HepG2 (cell line): Measurements from ENCODE around the gene DSTYK. TPM values are rescaled to one million over a fixed set of nuclear protein-coding genes. Genes with fewer than 3 reads are reported as not detected.

Experiments
- ATAC-seq: fragments of 200-7000 bp; cut with Tn5 transposase; 3 replicates; pipeline ENCODE4 v1.9.1; 2020; ENCODE audit warnings: mild to moderate bottlenecking, moderate library complexity
- BruUV-seq: library from RNA; stranded (reverse); fragments of 400-500 nt; replicated peaks from 2 replicates; lab custom pipeline; 2021; lab: Mats Ljungman, UMichigan
- CTCF ChIA-PET: fragments of 300-600 bp; formaldehyde crosslinking; extraction: SDS; loops from one replicate; lab custom pipeline; 2021; ENCODE audit warnings: low total read pairs, inconsistent platforms, low intra/inter-chr PET ratio; lab: Yijun Ruan, JAX
- POLR2A ChIA-PET: fragments of 350-600 bp; sonication (Branson Sonifier 250); formaldehyde crosslinking; loops from one replicate; lab custom pipeline; 2020; ENCODE audit warnings: antibody characterized with exemption, inconsistent platforms; lab: Yijun Ruan, JAX
- DNase-seq: peaks from one replicate; pipeline ENCODE4 v3.0.0-alpha.2; 2015; ENCODE audit warnings: low spot score
- FAIRE-seq: peaks from 3 replicates; lab custom pipeline; 2011; peaks lifted over from hg19 to GRCh38; lab: Jason Lieb, UNC
- H2AFZ ChIP-seq: one replicate; pipeline ENCODE4 v1.6.1; 2011; ENCODE audit warnings: low read length, inconsistent platforms
- H3K27ac ChIP-seq: fragments of 300-600 bp; 3 replicates; pipeline ENCODE4 v1.8.0; 2011; ENCODE audit warnings: mixed run types, mild to moderate bottlenecking, mixed read lengths, low read length, inconsistent platforms; ENCODE audit not compliant: insufficient read depth; ENCODE audit errors: extremely low read length
- H3K27me3 ChIP-seq, 2 experiments: fragments of 200-600 bp in 1 of 2; 2 replicates in 1 of 2; 3 replicates in 1 of 2; pipeline versions ENCODE4 v1.6.0 to v1.8.0; 2011; ENCODE audit warnings: low read length in 2 of 2, mild to moderate bottlenecking in 2 of 2, moderate library complexity in 2 of 2, inconsistent platforms in 1 of 2; ENCODE audit not compliant: insufficient read depth in 2 of 2, control insufficient read depth in 1 of 2
- H3K36me3 ChIP-seq, 2 experiments: fragments of 200-600 bp in 1 of 2; replicated peaks in 1 of 2; 2 replicates in 1 of 2; 3 replicates in 1 of 2; pipeline versions ENCODE4 v1.5.1 to v1.8.0; 2011; ENCODE audit warnings: low read length in 2 of 2, inconsistent platforms in 1 of 2; ENCODE audit not compliant: insufficient read depth in 2 of 2, control insufficient read depth in 1 of 2
- H3K4me1 ChIP-seq: 2 replicates; pipeline ENCODE4 v1.5.1; 2012; ENCODE audit warnings: low read length, inconsistent platforms; ENCODE audit not compliant: insufficient read depth
- H3K4me2 ChIP-seq: 2 replicates; pipeline ENCODE4 v1.6.0; 2011; ENCODE audit warnings: low read depth, low read length, inconsistent platforms
- H3K4me3 ChIP-seq, 3 experiments: fragments of 200-600 bp in 1 of 3; sonication (generic), shearing (Covaris generic) in 1 of 3; replicated peaks in 1 of 3; 2 replicates each; pipeline ENCODE4 v1.5.1; 2011 to 2016; ENCODE audit warnings: low read length in 3 of 3, inconsistent platforms in 2 of 3, low read depth in 2 of 3, mild to moderate bottlenecking in 2 of 3, control low read depth in 1 of 3, mixed read lengths in 1 of 3; ENCODE audit not compliant: insufficient read depth in 1 of 3
- H3K79me2 ChIP-seq: one replicate; pipeline ENCODE4 v1.6.1; 2011; ENCODE audit warnings: low read length, inconsistent platforms; ENCODE audit not compliant: insufficient read depth
- H3K9ac ChIP-seq: 2 replicates; pipeline ENCODE4 v1.6.0; 2011; ENCODE audit warnings: mild to moderate bottlenecking, low read depth, low read length, inconsistent platforms; ENCODE audit not compliant: insufficient read depth
- H3K9me3 ChIP-seq: 2 replicates; pipeline ENCODE4 v1.5.1; 2012; ENCODE audit warnings: mild to moderate bottlenecking, low read length
- H4K20me1 ChIP-seq: 2 replicates; pipeline ENCODE4 v1.6.0; 2011; ENCODE audit warnings: inconsistent platforms, mild to moderate bottlenecking, low read length, moderate library complexity; ENCODE audit not compliant: insufficient read depth
- EZH2 ChIP-seq: conservative IDR thresholded peaks from 2 replicates; pipeline ENCODE4 v1.6.1; 2012; ENCODE audit warnings: mild to moderate bottlenecking, low read depth, low read length, moderate library complexity
- KDM2A ChIP-seq: sonication (generic); formaldehyde crosslinking; IDR thresholded peaks from 2 replicates; pipeline ENCODE4 v1.4.0; 2020; ENCODE audit warnings: low read depth, missing genetic modification reagents, borderline replicate concordance
- KDM6A ChIP-seq: IDR thresholded peaks from 2 replicates; pipeline ENCODE4 v1.6.1; 2016; ENCODE audit warnings: low read depth
- SIX4 ChIP-seq: sonication (generic); formaldehyde crosslinking; IDR thresholded peaks from 2 replicates; pipeline ENCODE4 v1.4.0; 2020; ENCODE audit warnings: missing genetic modification reagents
- SMAD1 ChIP-seq: sonication (generic); formaldehyde crosslinking; IDR thresholded peaks from 2 replicates; pipeline ENCODE4 v1.4.0; 2020; ENCODE audit warnings: missing genetic modification reagents, low read depth, mild to moderate bottlenecking, borderline replicate concordance
- STAT5B ChIP-seq: sonication (generic); formaldehyde crosslinking; IDR thresholded peaks from 2 replicates; pipeline ENCODE4 v1.4.0; 2020; ENCODE audit warnings: missing genetic modification reagents
- ZNF253 ChIP-seq: sonication (generic); formaldehyde crosslinking; IDR thresholded peaks from 2 replicates; pipeline ENCODE4 v1.8.0; 2022; ENCODE audit warnings: mild to moderate bottlenecking, missing genetic modification reagents, borderline replicate concordance
- ZNF607 ChIP-seq: sonication (generic); formaldehyde crosslinking; IDR thresholded peaks from 2 replicates; pipeline ENCODE4 v1.5.1; 2020; ENCODE audit warnings: missing genetic modification reagents, mild to moderate bottlenecking, borderline replicate concordance
- ZNF629 ChIP-seq: sonication (generic); formaldehyde crosslinking; conservative IDR thresholded peaks from 2 replicates; pipeline ENCODE4 v1.5.0; 2020; ENCODE audit warnings: missing genetic modification reagents
- ZNF678 ChIP-seq: sonication (generic); formaldehyde crosslinking; IDR thresholded peaks from 2 replicates; pipeline ENCODE4 v1.4.0; 2020; ENCODE audit warnings: mild to moderate bottlenecking, missing genetic modification reagents
- ZNF780A ChIP-seq: sonication (generic); formaldehyde crosslinking; IDR thresholded peaks from 2 replicates; pipeline ENCODE4 v1.8.0; 2022; ENCODE audit warnings: mild to moderate bottlenecking, missing genetic modification reagents, moderate library complexity
- WGBS: methylation state at CpG from one replicate; pipeline ENCODE4 v1.1.6; 2017; ENCODE audit warnings: low lambda C conversion rate; 5-methylcytosine and 5-hydroxymethylcytosine counted together
- in situ Hi-C: cut with HindIII; loops from 2 replicates; pipeline ENCODE4 v1.10.0; 2017; ENCODE audit warnings: low pct_unique_long_range_greater_than_20kb; ENCODE audit not compliant: extremely low pct_ligation_motif_present
- intact Hi-C: fragments of 100-400 bp; cut with micrococcal nuclease; formaldehyde crosslinking; loops from one replicate; pipeline ENCODE4 v1.10.0; 2022; ENCODE audit not compliant: unreplicated experiment
- polyA plus RNA-seq, 8 experiments: library from polyadenylated mRNA; depleted of rRNA in 3 of 8; stranded (reverse) in 7 of 8; unstranded in 1 of 8; fragments of >200 nt; fragmentation: Illumina TruSeq in 4 of 8; extraction: Trizol in 4 of 8; gene quantifications; 2 replicates each; pipeline versions ENCODE4 v1.2.1 to v1.2.3, GENCODE V29; 2011 to 2016; ENCODE audit warnings: low read depth in 4 of 8, missing spikeins in 1 of 8, mixed read lengths in 1 of 8; ENCODE audit not compliant: insufficient read depth in 1 of 8
- total RNA-seq, 5 experiments: library from RNA; depleted of rRNA; stranded (reverse); fragments of >200 nt; fragmentation: Illumina TruSeq; extraction: Trizol; gene quantifications; 2 replicates each; pipeline ENCODE4 v1.2.3, GENCODE V29; 2016; ENCODE audit warnings: low read depth in 1 of 5
- TF ChIP-seq, protein P1 (sequence below): sonication (generic); formaldehyde crosslinking; IDR thresholded peaks from 2 replicates; pipeline ENCODE4 v1.4.0; 2020; ENCODE audit warnings: mild to moderate bottlenecking, missing genetic modification reagents
- TF ChIP-seq, protein P2 (sequence below): sonication (generic); formaldehyde crosslinking; conservative IDR thresholded peaks from 2 replicates; pipeline ENCODE4 v1.5.0; 2020; ENCODE audit warnings: missing genetic modification reagents

The DSTYK gene
- total and polyA plus RNA-seq, 2 of the 13 experiments (the other 11 are each of a cell fraction or from before 2014, with no cell fraction given), result 2.6 to 4.8 TPM

DNA sequence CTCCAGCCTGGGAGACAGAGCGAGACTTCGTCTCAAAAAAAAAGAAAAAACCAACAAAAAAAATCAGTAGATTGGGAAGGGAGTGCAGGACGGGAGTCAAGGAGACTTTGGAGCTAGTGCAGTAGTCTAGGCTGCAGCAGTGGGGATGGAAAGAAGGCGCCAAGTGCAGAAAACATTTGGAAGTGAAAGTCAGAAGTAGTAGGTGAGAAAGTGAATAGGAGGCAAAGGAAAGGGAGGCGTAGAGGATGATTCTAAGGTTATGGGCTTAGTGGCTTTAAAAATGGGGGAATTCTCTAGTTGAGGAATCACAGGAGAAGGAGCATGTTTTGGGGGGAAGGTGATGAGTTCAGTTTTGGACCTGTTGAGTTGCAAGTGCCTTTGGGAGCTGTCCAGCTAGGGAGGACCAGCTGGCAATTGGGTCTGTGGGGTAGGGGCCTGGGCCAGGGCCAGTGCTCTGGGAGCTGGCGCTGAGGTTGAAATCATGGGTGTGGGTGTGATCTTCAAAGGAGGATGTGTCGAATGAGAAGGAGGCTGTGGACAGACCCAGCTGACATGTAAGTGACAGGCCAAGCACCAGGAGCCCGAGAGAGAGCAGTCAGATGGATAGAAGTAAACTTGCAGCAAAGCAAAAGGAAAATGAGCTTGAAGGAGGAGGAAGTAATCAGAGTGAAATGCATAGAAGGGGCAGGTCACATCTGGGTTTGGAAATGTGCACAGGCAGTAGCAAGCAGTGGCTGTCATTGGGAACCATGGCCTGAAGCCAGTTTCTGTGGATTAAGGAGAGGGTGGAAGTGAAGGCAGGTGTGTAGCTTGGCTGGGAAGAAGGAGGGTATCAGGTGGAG is 32.1 kb upstream of the DSTYK start:
- Histone ChIP-seq H3K27ac (no peak overlapping the region), H2AFZ (no peak overlapping the region), H3K9me3 (no peaks in the 10 kb centered on the region), H3K27me3 (peaks cover 2 to 67% of the 10 kb centered on the region in 2 experiments; a peak in 4 of 5 replicates), H4K20me1 (no peaks in the 10 kb centered on the region), H3K4me1 (no peaks in the 10 kb centered on the region), H3K9ac (no peak overlapping the region), H3K4me2 (no peak overlapping the region), H3K4me3 (no peak overlapping the region), H3K36me3 (no peaks in the 10 kb centered on the region), H3K79me2 (no peaks in the 10 kb centered on the region)
- intact Hi-C loops, result no loop called here
- in situ Hi-C loops, result no loop called here
- POLR2A ChIA-PET, result no interaction called here
- DNase-seq (no peak), ATAC-seq (no peak), FAIRE-seq (no peak)
- TF ChIP-seq ZNF629 (CRISPR knock-in tag) (no peak), ZNF607 (CRISPR knock-in tag) (no peak), KDM6A (CRISPR knock-in tag) (no peak), ZNF780A (CRISPR knock-in tag) (no peak), ZNF678 (CRISPR knock-in tag) (no peak), EZH2 (no peak), STAT5B (no peak), ZNF253 (no peak), SIX4 (no peak), SMAD1 (CRISPR knock-in tag) (no peak), KDM2A (CRISPR knock-in tag) (no peak)
- TF ChIP-seq, protein P1, sequence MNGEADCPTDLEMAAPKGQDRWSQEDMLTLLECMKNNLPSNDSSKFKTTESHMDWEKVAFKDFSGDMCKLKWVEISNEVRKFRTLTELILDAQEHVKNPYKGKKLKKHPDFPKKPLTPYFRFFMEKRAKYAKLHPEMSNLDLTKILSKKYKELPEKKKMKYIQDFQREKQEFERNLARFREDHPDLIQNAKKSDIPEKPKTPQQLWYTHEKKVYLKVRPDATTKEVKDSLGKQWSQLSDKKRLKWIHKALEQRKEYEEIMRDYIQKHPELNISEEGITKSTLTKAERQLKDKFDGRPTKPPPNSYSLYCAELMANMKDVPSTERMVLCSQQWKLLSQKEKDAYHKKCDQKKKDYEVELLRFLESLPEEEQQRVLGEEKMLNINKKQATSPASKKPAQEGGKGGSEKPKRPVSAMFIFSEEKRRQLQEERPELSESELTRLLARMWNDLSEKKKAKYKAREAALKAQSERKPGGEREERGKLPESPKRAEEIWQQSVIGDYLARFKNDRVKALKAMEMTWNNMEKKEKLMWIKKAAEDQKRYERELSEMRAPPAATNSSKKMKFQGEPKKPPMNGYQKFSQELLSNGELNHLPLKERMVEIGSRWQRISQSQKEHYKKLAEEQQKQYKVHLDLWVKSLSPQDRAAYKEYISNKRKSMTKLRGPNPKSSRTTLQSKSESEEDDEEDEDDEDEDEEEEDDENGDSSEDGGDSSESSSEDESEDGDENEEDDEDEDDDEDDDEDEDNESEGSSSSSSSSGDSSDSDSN, result no peak
- TF ChIP-seq, protein P2, sequence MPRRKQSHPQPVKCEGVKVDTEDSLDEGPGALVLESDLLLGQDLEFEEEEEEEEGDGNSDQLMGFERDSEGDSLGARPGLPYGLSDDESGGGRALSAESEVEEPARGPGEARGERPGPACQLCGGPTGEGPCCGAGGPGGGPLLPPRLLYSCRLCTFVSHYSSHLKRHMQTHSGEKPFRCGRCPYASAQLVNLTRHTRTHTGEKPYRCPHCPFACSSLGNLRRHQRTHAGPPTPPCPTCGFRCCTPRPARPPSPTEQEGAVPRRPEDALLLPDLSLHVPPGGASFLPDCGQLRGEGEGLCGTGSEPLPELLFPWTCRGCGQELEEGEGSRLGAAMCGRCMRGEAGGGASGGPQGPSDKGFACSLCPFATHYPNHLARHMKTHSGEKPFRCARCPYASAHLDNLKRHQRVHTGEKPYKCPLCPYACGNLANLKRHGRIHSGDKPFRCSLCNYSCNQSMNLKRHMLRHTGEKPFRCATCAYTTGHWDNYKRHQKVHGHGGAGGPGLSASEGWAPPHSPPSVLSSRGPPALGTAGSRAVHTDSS (CRISPR knock-in tag), result no peak
- BruUV-seq, result no TSS peak
- 36% methylated on average over 8 of the region's 8 CpGs for WGBS
- CTCF ChIA-PET, result no interaction called here
